ENCODE data around the gene NOC2L. TPM values are rescaled to one million over a fixed set of nuclear protein-coding genes. Genes with fewer than 3 reads are reported as not detected.

The NOC2L gene
- total RNA-seq, 1 experiment from 2014 or later = 277 TPM

GRCh38 chr1:931380-932172, 27.5 kb downstream of the NOC2L start:
- Histone ChIP-seq H3K9me3 (no peaks in the 10 kb centered on the region), H3K4me3 (no peak overlapping the region), H3K27me3 (no peaks in the 10 kb centered on the region), H3K36me3 (peaks cover 4% of the 10 kb centered on the region)
- DNase-seq = no peak

GRCh38 chr1:930633-931138, 28.4 kb downstream of the NOC2L start:
- Histone ChIP-seq H3K27me3 (no peaks in the 10 kb centered on the region), H3K9me3 (no peaks in the 10 kb centered on the region), H3K4me3 (no peak overlapping the region), H3K36me3 (peaks cover 4% of the 10 kb centered on the region)
- no peak for DNase-seq

GRCh38 chr1:929712-930632, 29.1 kb downstream of the NOC2L start:
- H3K36me3 ChIP-seq = peaks cover 4% of the 10 kb centered on the region
- DNase-seq = no peak
- H3K4me3 ChIP-seq = no peak overlapping the region
- H3K27me3 ChIP-seq = no peaks in the 10 kb centered on the region
- no peaks in the 10 kb centered on the region for H3K9me3 ChIP-seq

GRCh38 chr1:928825-929661, 30.0 kb downstream of the NOC2L start:
- peaks cover 4% of the 10 kb centered on the region for H3K36me3 ChIP-seq

GRCh38 chr1:927748-928147, 31.3 kb downstream of the NOC2L start:
- no peaks in the 10 kb centered on the region for H3K27me3 ChIP-seq
- H3K4me3 ChIP-seq = no peak overlapping the region
- DNase-seq = no peak
- H3K36me3 ChIP-seq = peaks cover 4% of the 10 kb centered on the region
- H3K9me3 ChIP-seq = no peaks in the 10 kb centered on the region

More at GRCh38 chr1:928825-929661, 30.0 kb downstream of the NOC2L start:
- H3K27me3 ChIP-seq = no peaks in the 10 kb centered on the region
- no peak for DNase-seq
- no peak overlapping the region for H3K4me3 ChIP-seq
- no peaks in the 10 kb centered on the region for H3K9me3 ChIP-seq

- Histone ChIP-seq H3K9me3 (no peaks in the 10 kb centered on the region), H3K36me3 (peaks cover 4% of the 10 kb centered on the region), H3K4me3 (no peak overlapping the region), H3K27me3 (no peaks in the 10 kb centered on the region)
- DNase-seq = no peak
These were observed 31.8 kb downstream of the NOC2L start for GRCh38 chr1:927234-927633.

GRCh38 chr1:925561-926421, 33.3 kb downstream of the NOC2L start:
- DNase-seq = peak; percentile 75
- no peaks in the 10 kb centered on the region for H3K9me3 ChIP-seq
- no peaks in the 10 kb centered on the region for H3K27me3 ChIP-seq
- H3K4me3 ChIP-seq = peak overlapping the region; percentile 71
- peaks cover 2% of the 10 kb centered on the region for H3K36me3 ChIP-seq

- peak; percentile 76 for DNase-seq
- Histone ChIP-seq H3K4me3 (peak overlapping the region; percentile 71), H3K27me3 (no peaks in the 10 kb centered on the region), H3K36me3 (peaks cover 2% of the 10 kb centered on the region; the same call in 1 of the 2 replicates), H3K9me3 (no peaks in the 10 kb centered on the region)
These were observed 34.1 kb downstream of the NOC2L start for GRCh38 chr1:924656-925560.

- DNase-seq = peak; percentile 56
- peaks cover 2% of the 10 kb centered on the region; the same call in 1 of the 2 replicates for H3K36me3 ChIP-seq
- H3K4me3 ChIP-seq = peak overlapping the region; percentile 71
- no peaks in the 10 kb centered on the region for H3K27me3 ChIP-seq
- H3K9me3 ChIP-seq = no peaks in the 10 kb centered on the region
These were observed 34.9 kb downstream of the NOC2L start for GRCh38 chr1:923991-924655.

- Histone ChIP-seq H3K9me3 (no peaks in the 10 kb centered on the region), H3K4me3 (peak within 1 kb of the TSS; percentile 71), H3K36me3 (0 out of 2 replicates have a peak, but pooled peaks cover 2% of the 10 kb centered on the region), H3K27me3 (no peaks in the 10 kb centered on the region)
- peak; percentile 90 for DNase-seq
These were observed 35.7 kb downstream of the NOC2L start, which contains the start of gene SAMD11 for GRCh38 chr1:923131-923990. Gene SAMD11, plus strand, starts transcription at chr1:923923. Its CDS starts 509 bp downstream, at chr1:924432.

- DNase-seq = peak; percentile 78
- H3K4me3 ChIP-seq = no peak overlapping the region
- H3K36me3 ChIP-seq = 0 out of 2 replicates have a peak, but pooled peaks cover 2% of the 10 kb centered on the region
- H3K9me3 ChIP-seq = no peaks in the 10 kb centered on the region
- H3K27me3 ChIP-seq = no peaks in the 10 kb centered on the region; the same call in 1 of the 2 replicates
These were observed 37.8 kb downstream of the NOC2L start for GRCh38 chr1:921011-921837.

GRCh38 chr1:920521-920920, 38.5 kb downstream of the NOC2L start:
- H3K36me3 ChIP-seq = 0 out of 2 replicates have a peak, but pooled peaks cover 2% of the 10 kb centered on the region
- no peaks in the 10 kb centered on the region for H3K9me3 ChIP-seq
- DNase-seq = no peak
- no peak overlapping the region for H3K4me3 ChIP-seq
- H3K27me3 ChIP-seq = no peaks in the 10 kb centered on the region; the same call in 1 of the 2 replicates

All from MG63 (cell line).